ENCODE results near the gene DGKE.

GRCh38 chr17:56793531-56793930 lies 40.4 kb upstream of the DGKE start:
- TF ChIP-seq CTCF (conservative IDR thresholded peaks at IDR 0.05; ENCODE audit: low read depth, low read length) (no peak), EZH2 (IDR thresholded peaks at IDR 0.05; ENCODE audit: borderline replicate concordance, low read depth, low read length, poor library complexity, severe bottlenecking) (no peak)

Measured in A673 (cell line).